H1 (cell line): Measurements from ENCODE around the gene ST6GALNAC3. TPM values are rescaled to one million over a fixed set of nuclear protein-coding genes. Genes with fewer than 3 reads are reported as not detected.

Source experiments
- CHD2 ChIP-seq: IDR thresholded peaks from 2 replicates; pipeline ENCODE4 v1.6.1; 2012; ENCODE audit warnings: low read length, improper control_type of control experiment
- SAP30 ChIP-seq: fragments of 300-600 bp; sonication (generic); IDR thresholded peaks from 2 replicates; pipeline ENCODE4 v1.7.1; 2012; ENCODE audit warnings: low read length, moderate library complexity, mild to moderate bottlenecking, inconsistent platforms; ENCODE audit not compliant: insufficient read depth, insufficient replicate concordance
- USF2 ChIP-seq: IDR thresholded peaks from 2 replicates; pipeline ENCODE4 v1.6.1; 2011; ENCODE audit warnings: low read length, improper control_type of control experiment
- polyA plus RNA-seq, 7 experiments: library from polyadenylated mRNA; depleted of rRNA in 3 of 7; stranded (reverse) in 5 of 7; unstranded in 2 of 7; fragments of >200 nt in 5 of 7; fragments of 200-250 nt in 2 of 7; gene quantifications; 1 replicate in 5 of 7; 2 replicates in 1 of 7; 4 replicates in 1 of 7; pipeline versions ENCODE4 v1.2.1 to v1.2.3, GENCODE V29; 2011 to 2013; ENCODE audit warnings: missing spikeins in 2 of 7, mixed read lengths in 2 of 7
- total RNA-seq: library from RNA; stranded (reverse); fragmentation: NEBNext Ultra II Directional; extraction: Animal tissue kit (Norgen Biotek cat#: 25700); gene quantifications from 2 replicates; pipeline ENCODE4 v1.2.1, GENCODE V29; 2021

The ST6GALNAC3 gene
- total and polyA plus RNA-seq, 2 of the 8 experiments (the other 6 are each of a cell fraction or from before 2014, with no cell fraction given), result 4.9 to 19.0 TPM

- no peak for TF ChIP-seq SAP30
- TF ChIP-seq USF2, result no peak
- TF ChIP-seq CHD2, result no peak
Observed at GRCh38 chr1:76593618-76594017, 519.1 kb downstream of the ST6GALNAC3 start (continued).
